Renal cortical epithelial cell (primary cell): Measurements from ENCODE around the gene TNNI3K. TPM values are rescaled to one million over a fixed set of nuclear protein-coding genes. Genes with fewer than 3 reads are reported as not detected.

Source experiments
- DNase-seq: peaks from one replicate; pipeline ENCODE4 v3.0.0-alpha.2; 2011; ENCODE audit warnings: low read depth
- total RNA-seq: library from RNA; depleted of rRNA; stranded (reverse); fragments of >200 nt; gene quantifications from 2 replicates; pipeline ENCODE4 v1.2.3, GENCODE V29; 2014

TNNI3K gene
- total RNA-seq, 1 donor from 2014 or later, result 0.35 TPM

DNA sequence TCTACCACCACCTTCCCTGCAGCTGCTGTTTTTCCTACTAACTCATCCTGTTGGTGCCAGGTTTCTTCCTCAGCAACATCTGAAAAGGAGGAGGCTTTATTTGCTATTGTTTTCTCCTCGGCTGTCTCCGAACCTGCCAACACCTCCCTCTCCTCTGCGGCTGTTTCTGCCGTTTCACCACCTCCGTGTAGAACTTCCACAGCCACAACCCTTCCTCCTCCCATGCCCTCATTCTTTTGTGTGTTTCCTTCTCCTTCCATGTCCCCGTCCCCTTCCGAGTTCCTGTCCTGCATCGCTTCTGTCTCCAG, 336.3 kb downstream of the TNNI3K start:
- DNase-seq, result no peak

DNA sequence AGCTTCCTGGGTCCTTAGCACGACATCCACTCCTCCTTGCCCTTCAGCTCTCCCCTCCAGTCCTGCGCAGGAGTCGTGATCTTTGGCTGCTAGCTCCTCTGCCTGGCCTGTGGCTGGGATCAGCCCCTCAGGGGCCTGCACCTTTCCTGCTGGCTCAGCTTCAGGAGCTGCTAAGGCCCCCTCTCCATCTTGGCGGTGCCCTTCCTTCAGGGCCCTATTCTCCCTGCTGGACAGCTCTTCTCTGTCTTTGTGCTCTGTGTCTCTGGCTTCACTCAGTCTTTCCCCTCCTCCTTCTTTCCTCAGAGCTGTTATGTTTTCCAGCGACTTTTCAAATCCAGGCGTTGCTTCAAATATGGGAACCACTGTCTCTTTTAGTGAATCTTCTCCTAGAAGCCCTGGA, 336.7 kb downstream of the TNNI3K start:
- DNase-seq, result no peak

DNA sequence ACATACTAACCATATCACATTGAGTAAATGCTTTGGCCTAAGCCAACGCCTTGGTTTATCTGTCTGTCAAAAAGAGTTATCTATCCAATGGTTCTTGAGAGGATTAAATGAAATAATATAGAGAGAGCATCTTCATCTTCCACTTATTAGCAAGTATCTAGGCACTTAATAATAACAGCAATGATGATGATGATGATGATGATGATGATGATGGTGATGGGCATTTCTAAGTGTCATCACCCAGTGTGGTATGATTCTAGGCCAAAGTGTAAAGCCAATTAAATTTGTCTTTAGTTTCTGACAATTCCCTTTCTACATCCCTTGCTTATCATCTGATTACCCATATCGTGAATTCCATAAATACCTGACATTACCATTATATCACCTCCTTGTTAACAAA, 342.9 kb downstream of the TNNI3K start:
- DNase-seq, result no peak

DNA sequence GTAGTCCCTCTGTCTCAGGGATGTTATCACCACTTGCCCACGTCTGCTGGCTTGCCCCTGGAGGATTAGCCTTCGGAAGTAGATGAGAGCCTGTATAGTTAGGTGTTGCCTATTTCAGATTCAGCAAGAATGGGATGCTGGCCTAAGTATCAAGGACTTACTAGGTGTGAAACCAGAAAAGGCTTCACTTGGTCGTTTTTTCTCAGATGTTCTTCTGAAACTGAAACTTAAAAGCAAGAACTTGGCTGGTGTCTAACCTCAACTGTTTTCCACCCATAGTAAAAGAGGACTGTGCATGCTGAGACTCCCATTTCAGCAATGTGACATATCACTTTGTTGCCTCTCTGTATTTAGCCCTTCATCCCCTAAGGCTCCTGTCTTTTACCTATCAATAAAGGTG, 344.2 kb downstream of the TNNI3K start:
- no peak for DNase-seq

DNA sequence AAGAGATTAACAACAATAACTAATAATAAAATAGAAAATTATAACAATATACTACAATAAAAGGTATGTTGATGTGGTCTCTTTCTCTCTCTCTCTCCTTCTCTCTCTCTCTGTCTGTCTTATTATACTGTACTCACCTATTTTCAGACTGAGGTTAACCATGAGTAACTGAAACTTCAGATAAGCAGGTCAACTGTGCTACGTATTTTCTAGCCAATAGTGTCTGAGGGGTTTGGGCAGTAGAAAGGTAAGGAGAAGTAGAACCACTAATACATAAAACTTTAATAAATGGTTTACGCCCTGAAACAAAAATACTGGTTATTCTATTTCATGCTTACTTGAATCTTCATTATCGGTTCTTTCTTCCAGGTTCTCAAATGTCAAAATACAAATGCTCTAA, 348.2 kb downstream of the TNNI3K start:
- no peak for DNase-seq

DNA sequence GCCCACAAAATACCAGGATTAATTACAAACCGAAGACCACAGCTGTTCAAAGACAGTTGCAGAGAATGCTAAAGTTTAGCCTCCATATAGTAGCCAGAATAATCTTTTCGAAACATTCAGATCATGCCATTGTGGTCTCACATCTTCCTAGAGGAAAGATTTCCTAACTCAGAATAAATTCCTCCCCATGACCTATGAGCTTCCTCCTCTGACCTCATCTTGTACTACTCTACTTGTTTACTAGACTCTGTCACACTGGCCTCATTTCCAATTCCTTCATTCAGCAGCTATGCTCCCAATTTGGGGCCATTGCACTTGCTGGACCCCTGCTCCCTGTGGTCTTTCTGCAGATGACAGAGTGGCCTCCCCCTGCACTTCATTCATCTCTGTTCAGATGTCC, 349.0 kb downstream of the TNNI3K start:
- peak; percentile 4 for DNase-seq

DNA sequence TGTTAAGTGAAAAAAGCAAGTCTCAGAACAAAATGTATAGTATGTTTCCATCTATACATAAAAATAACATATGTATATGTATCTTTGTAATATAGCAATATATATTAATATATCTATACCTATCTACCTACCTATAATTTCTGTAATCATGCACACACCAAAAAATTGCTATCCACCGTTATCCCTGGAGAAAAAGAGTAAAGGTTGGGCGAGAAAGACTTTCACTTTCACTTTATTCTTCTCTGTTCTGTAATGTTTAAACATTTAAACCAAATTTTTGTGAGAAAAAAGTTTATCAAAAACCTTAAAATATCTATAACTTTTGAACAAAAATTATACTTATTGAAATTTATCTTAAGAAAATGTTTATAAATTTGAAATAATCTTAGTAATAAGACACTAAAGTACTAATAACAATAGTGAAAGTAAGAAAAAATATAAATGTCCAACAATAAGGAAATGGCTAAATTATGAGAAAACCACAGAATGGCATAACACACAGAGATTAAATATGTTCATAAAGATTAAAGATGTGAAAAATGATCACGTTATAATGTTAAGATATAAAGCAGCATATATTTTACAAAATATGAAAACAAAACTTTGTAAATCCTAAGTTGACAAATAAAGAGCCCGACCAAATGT, 351.2 kb downstream of the TNNI3K start:
- no peak for DNase-seq

DNA sequence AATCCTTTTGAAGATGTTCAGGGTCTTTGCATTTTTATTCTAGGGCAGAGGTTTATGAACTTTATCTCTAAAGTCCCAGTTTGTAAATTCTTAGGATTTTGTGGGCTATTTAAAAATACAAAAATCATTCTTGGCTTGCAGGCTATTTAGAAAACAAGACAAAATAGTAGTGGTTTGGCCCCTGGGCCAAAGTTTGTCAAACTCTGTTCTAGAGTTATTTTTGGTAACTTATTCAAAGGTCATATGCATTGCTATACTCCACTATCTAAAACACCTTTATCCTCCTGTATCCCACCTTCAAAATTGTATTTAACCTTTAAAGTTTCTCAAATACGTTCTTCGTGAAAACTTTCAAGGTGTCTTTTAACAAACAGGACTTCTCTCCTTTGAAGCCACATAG, 352.7 kb downstream of the TNNI3K start:
- DNase-seq, result no peak

DNA sequence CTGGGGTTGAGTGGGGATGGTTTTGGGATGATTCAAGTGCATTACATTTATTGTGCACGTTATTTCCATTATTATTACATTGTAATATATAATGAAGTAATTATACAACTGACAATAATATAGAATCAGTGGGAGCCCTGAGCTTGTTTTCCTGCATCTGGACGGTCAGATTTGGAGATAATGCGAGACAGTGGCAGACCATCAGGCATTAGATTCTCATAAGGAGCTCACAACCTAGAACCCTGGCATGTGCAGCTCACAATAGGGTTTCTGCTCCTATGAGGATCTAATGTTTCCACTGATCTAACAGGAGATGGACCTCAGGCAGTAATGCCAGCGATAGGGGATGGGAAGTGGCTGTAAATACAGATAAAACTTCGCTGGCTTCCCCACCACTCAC, 355.1 kb downstream of the TNNI3K start:
- no peak for DNase-seq

DNA sequence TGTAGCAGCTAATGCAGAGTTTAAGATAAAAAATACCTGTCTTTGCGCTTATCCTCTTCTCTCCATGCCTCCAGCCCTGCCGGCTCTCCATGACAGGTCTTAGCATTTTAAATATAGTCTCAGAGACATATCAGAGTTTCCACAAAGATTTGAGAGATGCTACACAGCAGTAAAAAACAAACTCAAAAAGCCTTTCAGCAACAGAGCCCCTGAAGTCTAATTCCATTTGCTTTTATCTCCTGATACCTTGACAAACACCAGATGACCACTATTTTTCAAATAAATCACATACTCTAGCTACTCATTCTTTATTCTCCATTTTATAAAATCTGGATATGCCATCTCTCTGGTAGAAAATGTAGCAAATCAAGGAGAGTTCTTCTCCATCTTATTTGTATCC, 356.8 kb downstream of the TNNI3K start:
- DNase-seq, result no peak

DNA sequence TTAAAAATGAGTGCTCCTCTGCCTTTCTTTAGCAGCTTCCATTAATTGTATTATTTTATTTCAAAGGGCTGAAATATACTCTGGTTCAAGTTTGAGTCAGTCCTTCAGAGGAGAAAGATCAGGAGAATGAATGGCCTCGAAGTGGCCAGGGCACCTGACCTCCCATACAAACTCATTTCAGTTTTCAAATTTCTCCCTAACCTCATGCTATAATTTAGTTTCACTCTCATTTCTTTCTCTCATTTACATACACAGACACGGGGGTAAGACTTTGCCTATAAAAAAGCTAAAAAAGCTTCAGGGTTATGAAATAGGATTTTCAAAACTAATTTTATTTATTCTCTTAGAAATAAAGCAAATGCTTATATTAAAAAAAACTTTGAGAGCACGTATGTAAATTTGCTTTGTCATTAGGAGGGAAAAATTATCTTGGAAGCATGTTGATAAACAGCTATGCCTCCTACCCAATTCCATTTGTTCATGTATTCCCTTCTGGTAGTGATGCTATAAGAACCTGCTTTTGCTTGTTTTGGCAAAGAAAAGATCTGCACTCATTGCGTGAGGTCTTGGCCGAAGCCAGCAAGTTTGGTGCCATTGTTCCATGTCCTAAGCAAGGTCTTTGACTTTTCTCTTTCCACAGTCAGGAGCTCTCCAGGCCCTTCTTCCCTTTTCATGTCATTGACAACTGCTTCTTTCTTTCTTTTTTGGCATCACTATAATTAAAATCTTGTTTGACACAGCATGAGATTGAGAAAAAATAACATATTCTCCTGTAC, 357.6 kb downstream of the TNNI3K start:
- no peak for DNase-seq

Other genes with a start within 250 kb of the TNNI3K start
- gene LRRIQ3, start 37.2 kb upstream of the TNNI3K start, total RNA-seq, result 0.17 and 2.5 TPM in 2 replicates
- gene FPGT, start 37.1 kb upstream of the TNNI3K start, total RNA-seq, result 7.6 and 19.3 TPM in 2 replicates